NT2/D1 (cell line): ENCODE measurements around the gene HSD17B14.
A peak's percentile ranks its signal among the peaks of the same experiment; 100 is the strongest.
"Not testable (repeated sequence)": the region's sequence is repeated elsewhere in the genome, so short reads cannot be mapped to it uniquely, and the experiment has no call there.

Source experiments
- DNase-seq: peaks from one replicate; pipeline ENCODE4 v3.0.0-alpha.2; 2011; ENCODE audit warnings: low read depth, low spot score
- H3K27me3 ChIP-seq: 2 replicates; pipeline ENCODE4 v1.6.0; 2011; ENCODE audit warnings: mild to moderate bottlenecking; ENCODE audit not compliant: insufficient read length, insufficient read depth
- H3K36me3 ChIP-seq: 2 replicates; pipeline ENCODE4 v1.6.1; 2011; ENCODE audit warnings: mild to moderate bottlenecking, low read length, mixed read lengths; ENCODE audit not compliant: insufficient read depth, insufficient read length
- H3K4me1 ChIP-seq: 2 replicates; pipeline ENCODE4 v1.5.1; 2011; ENCODE audit not compliant: insufficient read depth, insufficient read length
- H3K4me3 ChIP-seq: 2 replicates; pipeline ENCODE4 v1.5.1; 2011; ENCODE audit warnings: low read depth; ENCODE audit not compliant: insufficient read length
- H3K9ac ChIP-seq: 2 replicates; pipeline ENCODE4 v1.6.0; 2011; ENCODE audit warnings: low read depth; ENCODE audit not compliant: insufficient read length
- H3K9me3 ChIP-seq: 2 replicates; pipeline ENCODE4 v1.5.1; 2011; ENCODE audit warnings: mild to moderate bottlenecking, low read length; ENCODE audit not compliant: insufficient read depth
- SUZ12 ChIP-seq: IDR thresholded peaks from 2 replicates; pipeline ENCODE4 v1.6.1; 2011; ENCODE audit not compliant: insufficient read length, insufficient read depth; ENCODE audit errors: extremely low read depth
- YY1 ChIP-seq: IDR thresholded peaks from 2 replicates; pipeline ENCODE4 v1.6.1; 2011; ENCODE audit not compliant: insufficient read length, insufficient read depth
- ZNF274 ChIP-seq: IDR thresholded peaks from 2 replicates; pipeline ENCODE4 v1.6.1; 2011; ENCODE audit warnings: mild to moderate bottlenecking, low read depth, low read length

Gene HSD17B14

DNA sequence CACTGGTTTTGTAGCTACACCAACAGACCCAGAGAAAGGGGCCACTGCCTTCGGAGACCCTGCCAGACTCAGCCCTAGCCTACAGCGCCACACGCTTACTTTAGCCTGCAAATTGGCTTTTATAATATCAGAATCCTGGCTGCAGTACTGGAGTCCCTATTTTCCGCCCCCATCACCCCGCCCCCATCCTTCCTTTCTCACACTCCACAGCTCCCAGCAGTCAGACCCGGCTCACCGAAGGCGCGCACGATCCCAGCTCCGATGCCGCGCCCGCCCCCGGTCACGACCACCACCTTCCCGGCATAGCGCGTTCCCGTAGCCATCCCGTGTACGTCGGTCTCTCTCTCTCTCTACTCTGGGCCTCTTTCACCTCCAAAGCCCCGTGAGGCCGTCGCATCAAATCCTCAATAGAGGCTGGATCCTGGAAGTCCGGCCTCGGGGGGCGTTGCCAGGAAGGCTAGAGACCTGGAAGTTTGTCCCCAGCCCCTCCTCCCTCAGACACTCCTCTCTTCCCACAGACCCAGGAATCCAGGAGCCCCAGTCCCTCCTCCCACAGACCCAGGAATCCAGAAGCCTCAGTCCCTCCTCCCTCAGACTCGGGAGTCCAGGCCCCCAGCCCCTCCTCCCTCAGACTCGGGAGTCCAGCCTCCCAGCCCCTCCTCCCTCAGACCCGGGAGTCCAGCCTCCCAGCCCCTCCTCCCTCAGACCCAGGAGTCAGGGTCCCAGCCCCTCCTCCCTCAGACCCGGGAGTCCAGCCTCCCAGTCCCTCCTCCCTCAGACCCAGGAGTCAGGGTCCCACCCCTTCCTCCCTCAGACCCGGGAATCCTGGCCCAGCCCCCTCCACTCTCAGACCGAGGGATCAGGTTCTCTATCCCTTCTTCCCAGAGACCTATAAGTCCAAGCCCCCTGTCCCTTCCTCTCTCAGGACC, at the start of gene HSD17B14:
HSD17B14 (minus strand) TSS at position 403 of the 929 bp plus-strand sequence; CDS start at position 323, 80 bp downstream.
- Histone ChIP-seq H3K27me3 (no peaks in the 10 kb centered on the region), H3K4me3 (peak within 1 kb of the TSS; percentile 59), H3K36me3 (no peaks in the 10 kb centered on the region), H3K9ac (peak within 1 kb of the TSS; percentile 85), H3K4me1 (no peaks in the 10 kb centered on the region), H3K9me3 (no peaks in the 10 kb centered on the region)
- TF ChIP-seq SUZ12 (no peak), YY1 (no peak), ZNF274 (no peak)
- DNase-seq = no peak

DNA sequence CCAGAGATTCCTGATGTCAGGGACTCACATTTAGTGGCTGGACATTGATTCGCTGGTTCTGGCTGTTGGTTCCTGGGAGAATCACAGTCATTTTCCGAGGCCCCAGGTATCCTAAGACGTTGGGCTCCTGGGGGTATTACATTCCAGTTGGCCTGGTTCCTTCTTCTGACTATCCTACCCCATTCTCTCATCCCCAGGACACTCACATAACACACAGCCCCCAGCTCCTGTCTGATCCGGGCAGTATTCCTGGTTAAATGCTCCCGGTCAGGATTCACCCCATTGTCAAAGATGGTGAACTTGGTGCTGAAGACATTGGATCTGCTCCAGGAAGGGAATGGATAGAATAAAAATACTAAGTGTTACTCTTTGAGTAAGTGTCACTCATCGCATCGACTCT, 47.4 kb upstream of the HSD17B14 start:
- H3K36me3 ChIP-seq = no peaks in the 10 kb centered on the region
- no peaks in the 10 kb centered on the region for H3K27me3 ChIP-seq
- H3K9ac ChIP-seq = no peak overlapping the region
- no peak overlapping the region for H3K4me3 ChIP-seq
- no peaks in the 10 kb centered on the region for H3K4me1 ChIP-seq
- H3K9me3 ChIP-seq = no peaks in the 10 kb centered on the region
- TF ChIP-seq YY1 (no peak), SUZ12 (no peak), ZNF274 (no peak)
- DNase-seq = no peak

DNA sequence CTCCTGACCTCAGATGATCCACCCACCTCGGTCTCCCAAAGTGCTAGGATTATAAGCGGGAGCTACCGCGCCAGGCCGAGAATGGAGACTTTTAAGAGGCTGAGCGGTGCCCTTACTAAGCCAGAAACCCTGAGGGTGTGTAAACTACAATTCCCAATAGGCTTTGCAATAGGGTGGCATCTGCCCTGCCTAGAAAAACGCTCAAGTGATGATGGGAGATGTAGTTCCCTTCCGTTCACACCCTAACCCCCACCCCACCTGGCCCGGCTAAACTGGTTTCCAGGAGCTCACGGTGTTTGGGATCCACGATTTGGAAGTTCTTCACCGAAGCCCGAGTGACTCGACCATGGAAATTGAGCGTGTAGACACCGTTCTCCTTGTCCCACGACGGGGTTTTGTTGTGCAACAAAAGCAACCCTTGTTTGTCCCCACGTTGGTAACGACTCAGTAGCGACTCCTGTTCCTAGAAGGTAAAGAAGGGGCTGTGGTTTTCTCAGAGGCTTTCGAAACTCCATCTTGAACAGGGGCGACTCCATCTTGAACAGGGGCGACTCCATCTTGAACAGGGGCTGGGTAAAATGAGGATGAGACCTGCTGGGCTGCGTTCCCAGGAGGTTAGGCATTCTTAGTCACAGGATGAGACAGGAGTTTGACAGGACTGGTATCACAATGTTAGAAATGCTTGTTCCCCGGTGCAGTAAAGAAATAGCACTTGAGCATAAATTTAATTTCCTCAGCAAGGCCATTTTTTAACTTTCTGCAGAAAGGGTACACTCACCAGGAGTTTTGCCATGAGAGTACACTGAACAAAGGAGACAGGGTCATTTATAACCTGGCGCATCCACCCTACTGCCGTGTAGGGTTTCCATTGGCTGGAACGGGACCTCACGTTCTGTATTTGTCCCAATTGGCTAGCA, 45.7 kb upstream of the HSD17B14 start:
- Histone ChIP-seq H3K4me1 (no peaks in the 10 kb centered on the region), H3K9me3 (no peaks in the 10 kb centered on the region), H3K4me3 (no peak overlapping the region), H3K36me3 (no peaks in the 10 kb centered on the region), H3K27me3 (no peaks in the 10 kb centered on the region), H3K9ac (no peak overlapping the region)
- TF ChIP-seq SUZ12 (no peak), YY1 (no peak), ZNF274 (no peak)
- DNase-seq = no peak

DNA sequence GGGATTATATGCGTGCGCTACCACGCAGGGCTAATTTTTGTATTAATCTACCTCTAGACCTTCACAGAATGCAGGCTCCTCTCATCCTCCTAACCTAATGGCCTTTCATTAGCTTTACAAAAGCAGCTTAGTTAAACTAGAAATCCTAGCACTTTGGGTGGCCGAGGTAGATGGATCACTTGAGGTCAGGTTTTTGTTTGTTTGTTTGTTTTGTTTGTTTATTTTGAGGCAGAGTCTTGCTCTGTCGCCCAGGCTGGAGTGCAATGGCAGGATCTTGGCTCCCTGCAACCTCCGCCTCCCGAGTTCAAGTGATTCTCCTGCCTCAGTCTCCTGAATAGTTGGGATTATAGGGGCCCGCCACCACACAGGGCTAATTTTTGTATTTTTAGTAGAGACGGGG, 43.4 kb upstream of the HSD17B14 start:
- H3K9me3 ChIP-seq, H3K9ac ChIP-seq, H3K27me3 ChIP-seq, H3K4me1 ChIP-seq, DNase-seq, H3K36me3 ChIP-seq, H3K4me3 ChIP-seq: not testable (repeated sequence)

DNA sequence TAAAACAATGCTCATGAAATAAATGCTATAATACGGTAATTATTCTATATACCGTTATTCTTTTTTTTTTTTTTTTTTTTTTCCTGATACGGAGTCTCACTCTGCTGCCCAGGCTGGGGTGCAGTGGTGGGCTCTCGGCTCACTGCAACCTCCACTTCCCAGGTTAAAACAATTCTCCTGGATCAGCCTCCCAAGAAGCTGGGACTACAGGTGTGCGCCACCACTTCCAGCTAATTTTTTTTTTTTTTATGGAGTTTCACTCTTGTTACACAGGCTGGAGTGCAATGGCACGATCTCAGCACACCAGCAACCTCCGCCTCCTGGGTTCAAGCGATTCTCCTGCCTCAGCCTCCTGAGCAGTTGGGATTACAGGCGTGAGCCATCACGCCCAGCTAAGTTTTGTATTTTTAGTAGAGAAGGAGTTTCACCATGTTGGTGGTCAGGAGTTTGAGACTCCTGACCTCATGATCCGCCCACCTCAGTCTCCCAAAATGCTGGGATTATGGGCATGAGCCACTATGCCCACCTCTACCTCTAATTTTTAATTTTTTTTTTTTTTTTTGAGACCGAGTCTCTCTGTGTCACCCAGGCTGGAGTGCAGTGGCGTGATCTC, 42.8 kb upstream of the HSD17B14 start:
- Histone ChIP-seq H3K27me3 (no peaks in the 10 kb centered on the region), H3K36me3 (peaks cover 9% of the 10 kb centered on the region), H3K4me1 (no peaks in the 10 kb centered on the region), H3K4me3 (no peak overlapping the region), H3K9ac (no peak overlapping the region), H3K9me3 (no peaks in the 10 kb centered on the region)
- TF ChIP-seq ZNF274 = no peak
- TF ChIP-seq YY1 = no peak
- TF ChIP-seq SUZ12 = no peak
- DNase-seq = no peak

DNA sequence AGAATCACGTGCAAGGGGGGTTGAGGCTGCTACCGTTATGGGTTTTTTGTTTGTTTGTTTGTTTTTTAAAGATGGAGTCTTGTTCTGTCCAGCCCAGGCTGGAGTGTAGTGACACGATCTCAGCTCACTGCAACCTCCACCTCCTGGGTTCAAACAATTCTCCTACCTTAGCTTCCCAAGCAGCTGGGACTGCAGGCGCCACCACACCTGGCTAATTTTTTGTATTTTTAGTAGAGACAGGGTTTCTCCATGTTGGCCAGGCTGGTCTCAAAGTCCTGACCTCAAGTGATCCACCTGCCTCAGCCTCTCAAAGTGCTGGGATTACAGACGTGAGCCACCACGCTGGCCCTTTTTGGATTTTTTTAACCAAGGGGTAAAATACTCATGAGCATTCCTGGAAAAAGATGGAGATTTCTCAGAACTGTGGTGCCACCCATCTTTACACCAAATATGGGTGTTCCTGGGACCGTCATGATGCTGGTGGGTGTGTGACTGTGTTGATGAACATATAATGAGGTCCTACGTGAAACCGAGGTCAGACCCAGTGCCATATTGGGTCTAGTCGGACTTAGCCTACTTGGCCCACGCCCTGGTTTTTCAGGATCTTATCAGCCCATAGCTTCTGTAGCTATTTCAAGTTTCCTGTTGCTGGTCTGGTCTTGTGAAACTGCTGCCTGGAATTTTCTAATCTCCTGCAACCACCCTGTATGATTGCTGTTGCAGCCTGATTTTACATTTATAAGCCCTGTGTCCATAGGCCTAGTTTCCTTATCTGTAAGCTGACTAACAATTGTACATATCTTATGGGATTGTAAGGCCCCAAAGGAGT, 42.1 kb upstream of the HSD17B14 start:
- no peaks in the 10 kb centered on the region for H3K27me3 ChIP-seq
- no peak overlapping the region for H3K9ac ChIP-seq
- H3K4me1 ChIP-seq = no peaks in the 10 kb centered on the region
- no peak for DNase-seq
- no peak overlapping the region for H3K4me3 ChIP-seq
- H3K9me3 ChIP-seq = no peaks in the 10 kb centered on the region
- H3K36me3 ChIP-seq = peaks cover 16% of the 10 kb centered on the region
- TF ChIP-seq YY1 (no peak), ZNF274 (no peak), SUZ12 (no peak)

DNA sequence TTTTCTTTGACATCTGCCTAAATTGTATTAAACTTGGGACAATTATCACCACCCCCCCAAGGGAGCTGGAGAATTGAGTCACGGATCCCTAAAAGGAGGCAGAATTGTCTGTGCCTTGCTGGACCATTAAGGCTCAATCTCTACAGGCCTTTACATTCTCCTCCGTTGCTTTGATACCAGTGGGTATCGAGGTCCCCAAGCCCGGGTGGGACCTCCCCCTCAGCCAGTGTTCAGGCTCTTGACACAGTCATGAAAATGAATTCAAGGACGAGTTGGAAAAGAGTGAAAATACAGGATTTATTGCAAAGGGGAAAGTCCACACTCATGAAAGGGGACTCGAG, 41.5 kb upstream of the HSD17B14 start:
- H3K4me1 ChIP-seq = no peaks in the 10 kb centered on the region

DNA sequence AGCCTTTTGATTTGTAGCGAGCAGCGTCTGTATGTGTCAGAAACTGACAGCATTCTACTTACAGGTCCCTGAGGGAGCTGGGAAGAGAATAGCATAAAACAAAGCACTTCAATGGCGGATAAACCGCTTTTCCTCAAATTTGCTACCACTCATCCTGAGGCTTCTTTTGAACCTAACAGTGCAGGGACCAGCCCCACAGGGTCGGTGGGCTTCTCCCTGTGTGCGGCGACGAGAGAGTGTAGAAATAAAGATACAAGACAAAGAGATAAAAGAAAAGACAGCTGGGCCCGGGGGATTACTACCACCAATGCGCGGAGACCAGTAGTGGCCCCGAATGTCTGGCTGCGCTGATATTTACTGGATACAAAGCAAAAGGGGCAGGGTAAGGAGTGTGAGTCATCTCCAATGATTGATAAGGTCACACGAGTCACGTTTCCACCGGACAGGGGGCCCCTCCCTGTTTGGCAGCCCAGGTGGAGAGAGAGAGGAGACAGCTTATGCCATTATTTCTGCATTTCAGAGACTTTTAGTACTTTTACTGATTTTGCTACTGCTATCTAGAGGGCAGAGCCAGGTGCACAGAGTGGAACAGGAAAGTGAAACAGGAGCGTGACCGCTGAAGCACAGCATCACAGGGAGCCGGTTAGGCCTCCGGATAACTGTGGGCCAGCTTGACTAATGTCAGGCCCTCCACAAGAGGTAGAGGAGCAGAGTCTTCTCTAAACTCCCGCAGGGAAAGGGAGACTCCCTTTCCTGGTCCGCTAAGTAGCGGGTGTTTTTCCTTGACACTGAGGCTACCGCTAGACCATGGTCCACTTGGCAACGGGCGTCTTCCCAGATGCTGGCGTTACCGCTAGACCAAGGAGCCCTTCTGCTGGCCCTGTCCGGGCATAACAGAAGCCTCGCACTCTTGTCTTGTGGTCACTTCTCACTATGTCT, 40.0 kb upstream of the HSD17B14 start:
- H3K4me1 ChIP-seq, DNase-seq, H3K9me3 ChIP-seq, H3K27me3 ChIP-seq, H3K9ac ChIP-seq, H3K4me3 ChIP-seq: not testable (repeated sequence)
- peaks cover 20% of the 10 kb centered on the region for H3K36me3 ChIP-seq

More for the DNA sequence above, 41.5 kb upstream of the HSD17B14 start:
- DNase-seq = no peak
- H3K9me3 ChIP-seq = no peaks in the 10 kb centered on the region
- TF ChIP-seq YY1 = no peak
- TF ChIP-seq SUZ12 = no peak
- TF ChIP-seq ZNF274 = no peak
- H3K4me3 ChIP-seq = no peak overlapping the region
- peaks cover 20% of the 10 kb centered on the region for H3K36me3 ChIP-seq
- no peaks in the 10 kb centered on the region for H3K27me3 ChIP-seq
- no peak overlapping the region for H3K9ac ChIP-seq
